HG03280 (cell line): ENCODE results near the gene ZNF235.
A peak's percentile ranks its signal among the peaks of the same experiment; 100 is the strongest.
"Not testable (repeated sequence)": the region's sequence is repeated elsewhere in the genome, so short reads cannot be mapped to it uniquely, and the experiment has no call there.

Experiments
- ATAC-seq: cut with Tn5 transposase; IDR thresholded peaks from one replicate; pipeline ENCODE4 v1.9.1; 2021; ENCODE audit warnings: mild to moderate bottlenecking, moderate library complexity; ENCODE audit not compliant: unreplicated experiment

ZNF235 gene

GRCh38 chr19:44304659-44305193 is at the start of gene ZNF235:
ZNF235 (minus strand) TSS chr19:44305025; CDS start chr19:44303404, 1,621 bp downstream.
- peak; percentile 84 for ATAC-seq

- ATAC-seq: no peak
Measured at GRCh38 chr19:44346556-44346955, 41.7 kb upstream of the ZNF235 start.

DNA sequence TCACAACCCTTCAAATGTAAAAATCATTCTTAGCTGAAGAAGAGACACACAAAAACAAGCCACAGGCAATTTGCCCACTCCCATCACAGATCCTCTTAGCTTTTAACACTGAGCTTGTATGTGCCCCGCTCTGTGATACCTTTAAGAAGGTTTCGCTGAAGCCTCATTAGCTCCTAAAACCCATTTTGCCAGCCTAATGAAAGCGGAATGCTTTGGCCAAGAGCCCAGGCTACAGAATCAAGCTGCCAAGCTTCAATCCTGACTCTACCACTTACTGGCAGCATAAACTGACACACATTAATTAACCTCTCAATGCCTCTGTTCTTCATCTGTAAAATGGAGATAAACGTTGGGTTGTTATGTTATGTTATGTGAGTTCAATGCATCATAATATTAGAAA is 41.1 kb upstream of the ZNF235 start:
- no peak for ATAC-seq

DNA sequence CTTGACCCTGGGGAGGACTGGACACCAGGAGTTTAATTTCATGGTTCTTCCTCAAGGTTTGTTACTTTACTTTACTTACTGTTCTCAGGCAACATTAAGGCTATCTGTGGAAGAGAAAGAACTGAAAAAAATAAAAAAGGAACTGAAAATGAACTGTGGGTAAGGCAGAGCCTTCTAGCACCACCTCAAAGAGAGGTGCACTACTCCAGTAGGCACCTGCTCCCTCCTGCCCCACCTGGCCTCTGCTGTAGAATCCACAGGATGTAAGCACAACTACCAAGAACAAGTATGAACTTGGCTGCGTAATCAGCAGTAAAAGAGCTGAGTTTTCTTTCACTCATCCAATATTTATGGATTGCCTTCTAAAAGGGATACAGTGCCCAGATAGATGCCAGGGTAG is 39.4 kb upstream of the ZNF235 start:
- ATAC-seq: no peak

DNA sequence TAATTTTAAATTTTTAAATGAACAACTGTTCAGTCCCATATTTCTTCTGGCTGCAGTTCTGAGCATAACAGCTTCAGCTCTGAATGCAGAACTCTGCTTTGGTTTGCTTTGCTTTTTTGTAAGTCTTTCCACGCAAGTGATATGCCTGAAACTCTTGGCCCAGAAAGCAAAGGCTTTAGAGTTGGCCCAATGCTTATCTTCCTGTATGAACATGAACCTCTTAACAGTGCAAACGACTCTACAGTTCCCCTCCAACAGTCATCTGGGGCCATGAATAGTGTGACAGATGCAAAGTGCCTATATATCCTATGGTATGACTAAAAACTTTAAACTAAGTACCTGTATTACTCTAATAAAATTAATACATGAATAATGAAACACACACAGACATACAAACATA is 37.0 kb upstream of the ZNF235 start:
- no peak for ATAC-seq

DNA sequence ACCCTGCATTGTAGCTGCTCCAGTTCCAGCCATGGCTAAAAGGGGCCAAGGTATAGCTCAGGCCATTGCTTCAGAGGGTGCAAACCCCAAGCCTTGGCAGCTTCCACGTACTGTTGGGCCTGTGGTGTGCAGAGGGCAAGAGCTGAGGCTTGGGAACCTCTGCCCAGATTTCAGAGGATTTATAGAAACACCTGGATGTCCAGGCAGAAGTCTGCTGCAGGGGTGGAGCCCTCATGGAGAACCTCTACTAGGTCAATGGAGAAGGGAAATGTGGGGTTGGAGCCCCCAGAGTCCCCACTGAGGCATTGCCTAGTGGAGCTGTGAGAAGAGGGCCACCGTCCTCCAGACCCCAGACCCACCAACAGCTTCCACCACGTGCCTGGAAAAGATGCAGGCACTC is 29.8 kb upstream of the ZNF235 start:
- ATAC-seq: not testable (repeated sequence)

DNA sequence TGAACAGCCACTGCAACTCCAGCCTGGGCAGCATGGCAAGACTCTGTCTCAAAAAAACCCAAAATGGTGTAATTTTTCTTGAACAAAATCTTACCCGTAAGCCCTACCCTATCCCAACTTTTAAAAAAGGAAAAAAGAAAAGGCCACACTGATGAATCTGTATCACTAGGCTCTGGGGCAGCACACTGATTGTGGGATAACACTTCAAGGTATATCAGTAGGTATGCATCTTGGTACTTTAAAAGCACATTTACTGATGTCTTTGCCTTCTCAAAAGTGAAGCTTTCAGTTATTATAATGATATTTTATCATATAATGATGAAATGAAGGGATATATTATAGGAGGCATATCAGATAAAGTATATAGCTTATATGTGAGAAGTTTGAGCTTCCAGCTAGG is 27.3 kb upstream of the ZNF235 start:
- ATAC-seq: no peak

DNA sequence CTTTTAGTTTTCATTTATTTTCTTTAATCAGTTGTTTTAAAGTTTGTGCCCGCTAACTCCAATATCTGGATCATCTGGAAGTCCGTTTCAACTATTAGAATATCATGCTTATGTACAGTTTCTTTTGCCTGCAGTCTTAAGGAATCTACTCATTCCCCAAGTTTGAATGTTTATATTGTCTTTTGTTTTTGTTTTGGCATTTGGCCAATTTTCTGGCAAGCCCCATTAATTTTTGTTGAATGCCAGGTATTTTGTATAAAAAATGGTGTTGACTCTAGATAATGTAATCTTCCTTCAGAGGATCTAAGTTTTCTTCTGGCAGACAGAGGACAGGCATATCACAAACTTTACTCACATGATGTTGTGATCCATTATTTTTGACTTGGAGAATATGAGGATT is 11.1 kb upstream of the ZNF235 start:
- ATAC-seq: no peak

DNA sequence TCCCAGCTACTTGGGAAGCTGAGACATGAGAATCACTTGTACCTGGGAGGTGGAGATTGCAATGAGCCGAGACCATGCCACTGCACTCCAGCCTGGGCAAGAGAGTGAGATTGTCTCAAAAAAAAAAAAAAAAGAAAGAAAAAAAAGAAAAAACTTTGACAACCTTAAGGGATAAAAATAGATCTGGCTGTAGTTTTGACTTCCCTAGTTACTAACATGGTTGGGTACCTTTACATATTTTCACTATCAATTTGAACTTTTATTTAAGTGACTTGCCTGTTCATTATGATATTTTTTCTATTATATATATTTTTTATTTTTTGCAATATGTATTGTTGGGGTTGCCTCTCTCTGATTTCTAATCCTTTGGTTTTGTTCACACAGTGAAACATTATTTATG is 8.4 kb upstream of the ZNF235 start:
- no peak for ATAC-seq

GRCh38 chr19:44308011-44308410 is 3.2 kb upstream of the ZNF235 start:
- ATAC-seq: no peak

- no peak for ATAC-seq
Measured at GRCh38 chr19:44306283-44306682, 1.5 kb upstream of the ZNF235 start.

DNA sequence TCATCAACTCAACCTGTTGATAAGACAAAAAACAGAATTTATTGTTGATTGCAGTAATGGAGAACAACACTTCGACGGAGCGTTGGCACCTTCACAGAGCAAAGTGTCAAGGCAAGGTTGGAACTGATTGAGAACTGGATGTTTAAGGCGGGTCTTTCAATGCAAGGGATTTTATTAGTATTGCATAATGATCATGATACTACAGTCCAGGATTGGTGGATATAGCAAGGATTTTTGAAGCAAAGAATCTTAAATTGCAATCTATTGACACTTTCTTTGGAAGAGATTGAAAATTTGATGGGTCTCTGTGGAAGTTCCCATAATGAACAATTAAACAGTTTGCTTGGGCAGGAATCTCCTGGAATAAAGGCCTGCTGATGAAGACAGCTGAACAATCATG is 632 bp upstream of the ZNF235 start:
- ATAC-seq: no peak

DNA sequence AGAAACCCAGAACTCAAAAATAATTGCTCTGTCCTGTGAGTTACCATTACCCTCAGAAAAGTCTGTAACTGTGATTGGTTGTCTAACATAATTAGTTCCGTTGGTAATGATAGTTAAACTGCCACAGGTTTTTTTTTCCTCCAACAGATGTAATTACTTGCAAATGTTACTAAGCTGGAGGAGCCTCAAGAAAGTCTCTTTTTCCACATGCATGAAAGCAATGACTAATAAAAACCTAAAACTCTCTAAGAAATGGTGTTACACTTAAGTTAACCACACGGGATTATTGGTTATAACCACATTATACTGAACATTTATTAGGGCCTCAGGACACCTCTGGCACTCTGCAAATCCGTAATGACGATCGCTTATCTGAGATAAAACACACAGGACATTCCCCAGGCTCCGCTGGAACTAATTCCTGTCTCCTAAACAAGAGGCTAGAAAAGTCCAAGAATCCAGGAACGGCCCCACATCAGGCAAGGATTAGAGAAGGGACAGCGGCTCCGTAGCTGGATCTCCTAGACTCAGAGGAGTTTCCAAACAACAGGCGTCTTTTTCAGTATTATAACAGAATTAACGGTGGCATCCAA is 753 bp downstream of the ZNF235 start:
- ATAC-seq: no peak

- ATAC-seq: no peak
Measured at GRCh38 chr19:44303320-44303719, 1.5 kb downstream of the ZNF235 start.

GRCh38 chr19:44284968-44285367 is 19.9 kb downstream of the ZNF235 start:
- no peak for ATAC-seq

- ATAC-seq: no peak
Measured at GRCh38 chr19:44282846-44283245, 22.0 kb downstream of the ZNF235 start.

DNA sequence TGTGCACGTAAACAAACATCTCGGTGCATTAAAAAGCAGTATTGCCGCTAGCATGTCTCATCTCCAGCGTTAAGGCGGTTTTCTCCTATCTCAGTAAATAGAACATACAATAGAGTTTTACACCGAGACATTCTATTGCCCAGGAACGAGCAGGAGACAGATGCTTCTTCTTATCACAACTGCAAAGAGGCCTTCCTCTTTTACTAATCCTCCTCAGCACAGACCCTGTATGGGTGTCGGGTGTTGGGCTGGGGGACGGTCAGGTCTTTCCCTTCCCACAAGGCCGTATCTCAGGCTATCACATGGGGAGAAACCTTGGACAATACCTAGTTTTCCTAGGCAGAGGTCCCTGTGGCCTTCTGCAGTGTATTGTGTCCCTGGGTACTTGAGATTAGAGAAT is 23.9 kb downstream of the ZNF235 start:
- ATAC-seq: no peak

DNA sequence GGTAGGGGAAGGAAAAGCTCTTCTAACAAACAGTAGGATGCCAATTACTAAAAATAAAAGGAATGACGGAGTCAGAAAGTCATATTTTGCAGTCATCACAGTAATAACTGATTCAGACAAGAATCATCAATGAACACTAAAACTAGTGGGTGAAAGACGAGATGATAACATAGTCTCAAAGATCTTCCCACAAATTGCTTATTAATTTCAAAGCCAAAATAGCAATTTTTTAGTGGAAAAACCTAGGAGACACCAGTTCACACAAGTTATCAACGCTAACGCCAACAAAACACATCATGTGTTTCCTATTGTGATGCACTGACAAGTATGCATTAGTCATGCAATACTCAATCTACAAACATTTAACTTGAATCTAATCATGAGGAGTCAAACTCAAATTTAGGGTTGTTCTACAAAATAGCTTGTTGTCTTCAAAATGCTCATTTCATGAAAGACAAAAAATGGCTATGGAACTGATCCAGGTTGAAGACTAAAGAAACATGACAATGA is 26.6 kb downstream of the ZNF235 start:
- ATAC-seq: no peak

GRCh38 chr19:44277331-44277730 is 27.5 kb downstream of the ZNF235 start:
- no peak for ATAC-seq

- ATAC-seq: no peak
Measured at GRCh38 chr19:44260695-44261446, 44.0 kb downstream of the ZNF235 start.

- ATAC-seq: no peak
Measured at GRCh38 chr19:44260343-44260681, 44.5 kb downstream of the ZNF235 start.

GRCh38 chr19:44258835-44259413 is 45.9 kb downstream of the ZNF235 start:
- no peak for ATAC-seq
